ENCODE results near the gene POU2AF2. TPM values are rescaled to one million over a fixed set of nuclear protein-coding genes. Genes with fewer than 3 reads are reported as not detected.

POU2AF2 gene
- total and polyA plus RNA-seq, 2 of the 8 experiments (the other 6 are each of a cell fraction or from before 2014, with no cell fraction given) = not detected

DNA sequence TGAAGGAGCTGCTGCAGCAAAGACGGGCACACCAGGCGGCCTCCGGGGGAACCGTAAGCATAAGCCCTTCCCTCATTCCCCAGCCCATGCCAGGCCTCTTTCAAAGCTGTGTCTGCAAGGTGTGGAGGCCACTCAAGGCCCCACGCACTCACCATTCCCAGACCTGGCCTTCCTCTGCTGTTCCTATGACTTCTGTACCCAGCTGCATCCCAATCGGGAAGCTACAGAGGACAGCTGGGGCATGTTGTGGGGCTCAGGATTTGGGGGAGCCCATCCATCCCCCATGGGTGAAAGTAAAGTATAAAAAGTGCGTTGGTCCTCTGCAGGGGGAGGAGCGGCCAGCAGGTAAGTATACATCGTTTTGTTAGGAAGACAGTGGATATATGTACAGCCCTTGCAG, 55.0 kb downstream of the POU2AF2 start:
- H3K23ac ChIP-seq (ENCODE audit: insufficient read length) = no peak overlapping the region
- H2BK5ac ChIP-seq (ENCODE audit: low read depth, low read length) = no peak overlapping the region
- peaks cover 1 to 9% (median 6%) of the 10 kb centered on the region in 4 experiments; a peak in 6 of 7 replicates for H3K4me1 ChIP-seq (replicated peaks in 1 of 4; ENCODE audit: control insufficient read depth in 3 of 4, insufficient read depth in 4 of 4, low read length in 3 of 4)
- H2BK120ac ChIP-seq (replicated peaks; ENCODE audit: low read depth, low read length) = no peak overlapping the region
- no peak overlapping the region for H3K9ac ChIP-seq (replicated peaks in 1 of 4; ENCODE audit: extremely low read depth in 1 of 4, low read depth in 3 of 4, low read length in 3 of 4)
- H2BK12ac ChIP-seq (ENCODE audit: low read depth, low read length) = no peak overlapping the region
- no peaks in the 10 kb centered on the region for H3K79me2 ChIP-seq (ENCODE audit: control insufficient read depth in 1 of 2, insufficient read depth in 2 of 2, low read length in 2 of 2)
- no peaks in the 10 kb centered on the region for H3K9me3 ChIP-seq (ENCODE audit: insufficient read depth in 2 of 2, low read depth in 1 of 2, low read length in 1 of 2)
- no peak overlapping the region for H3K56ac ChIP-seq (replicated peaks; ENCODE audit: insufficient read length, low read depth, low read length)
- H4K8ac ChIP-seq (ENCODE audit: extremely low read depth, insufficient read depth, low read length) = no peak overlapping the region; the same call in 1 of the 2 replicates
- no peak overlapping the region for H3K14ac ChIP-seq (ENCODE audit: insufficient read length)
- no peak overlapping the region for H2AK5ac ChIP-seq (ENCODE audit: low read depth, low read length)
- H3K4me2 ChIP-seq (ENCODE audit: insufficient read depth in 1 of 2, low read depth in 2 of 2, low read length in 2 of 2) = no peak overlapping the region; a peak in 1 of 4 replicates
- DNase-seq (ENCODE audit: low read depth in 1 of 2, low spot score in 2 of 2) (no peak), FAIRE-seq (no peak)
- H4K91ac ChIP-seq (replicated peaks; ENCODE audit: insufficient read length, low read length) = no peak overlapping the region
- no peak overlapping the region for H3K4ac ChIP-seq (replicated peaks; ENCODE audit: insufficient read length, low read depth, low read length)
- H2BK15ac ChIP-seq (ENCODE audit: low read length) = no peak overlapping the region
- ChIA-PET CTCF (ENCODE audit: partially characterized antibody) (interaction anchor here (0.8 to 3.6 kb wide), 4 partner anchors 17 to 147 kb away, joined by 3 to 16 read pairs (median 4); no protein-coding TSS in a partner anchor), POLR2A (ENCODE audit: partially characterized antibody) (interaction anchor here (1.1 to 1.8 kb wide), 2 partner anchors 17 to 162 kb away, joined by 3 to 4 read pairs; no protein-coding TSS in a partner anchor)
- H3K79me1 ChIP-seq (ENCODE audit: low read depth, low read length) = no peaks in the 10 kb centered on the region
- H4K20me1 ChIP-seq (replicated peaks in 1 of 2; ENCODE audit: control insufficient read depth in 1 of 2, insufficient read depth in 2 of 2, low read length in 2 of 2) = no peaks in the 10 kb centered on the region
- H3K4me3 ChIP-seq (ENCODE audit: extremely low read depth in 1 of 4, insufficient read depth in 2 of 4, low read depth in 3 of 4, low read length in 4 of 4) = 0 out of 8 replicates have a peak overlapping the region, but pooled peaks of 1 of the 4 experiments have one; percentile 95
- peaks cover 17% of the 10 kb centered on the region; the same call in 1 of the 2 replicates for H3K23me2 ChIP-seq (ENCODE audit: low read depth, low read length)
- WGBS, 2 experiments (ENCODE audit: extremely low coverage in 1 of 2, insufficient coverage in 1 of 2, insufficient read length in 1 of 2, insufficient replicate concordance in 2 of 2, low coverage in 1 of 2, low lambda C conversion rate in 2 of 2, missing lambda C conversion rate in 1 of 2) = 86% methylated on average over 9 of the region's 9 CpGs; no CpG with 5 or more reads in 1 of the 2 experiments
- H3K18ac ChIP-seq (ENCODE audit: extremely low read depth, low read length) = no peak overlapping the region
- no peak overlapping the region for H4K5ac ChIP-seq (ENCODE audit: insufficient read length, low read depth, low read length)
- H3K27me3 ChIP-seq (replicated peaks in 1 of 4; ENCODE audit: control insufficient read depth in 3 of 4, extremely low read depth in 1 of 4, insufficient read depth in 3 of 4, low read length in 3 of 4) = peaks cover 0 to 33% (median 16%) of the 10 kb centered on the region in 4 experiments; a peak in 5 of 7 replicates
- H3K36me3 ChIP-seq (ENCODE audit: control insufficient read depth in 2 of 4, insufficient read depth in 4 of 4, low read length in 3 of 4) = no peaks in the 10 kb centered on the region
- H2AFZ ChIP-seq (ENCODE audit: low read length) = no peak overlapping the region
- no peak overlapping the region for H2BK20ac ChIP-seq (ENCODE audit: low read length)
- H3K27ac ChIP-seq (ENCODE audit: low read depth, low read length) = no peak overlapping the region
- TF ChIP-seq, protein P1, sequence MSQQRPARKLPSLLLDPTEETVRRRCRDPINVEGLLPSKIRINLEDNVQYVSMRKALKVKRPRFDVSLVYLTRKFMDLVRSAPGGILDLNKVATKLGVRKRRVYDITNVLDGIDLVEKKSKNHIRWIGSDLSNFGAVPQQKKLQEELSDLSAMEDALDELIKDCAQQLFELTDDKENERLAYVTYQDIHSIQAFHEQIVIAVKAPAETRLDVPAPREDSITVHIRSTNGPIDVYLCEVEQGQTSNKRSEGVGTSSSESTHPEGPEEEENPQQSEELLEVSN (IDR thresholded peaks at IDR 0.05) = no peak
- TF ChIP-seq, protein P2, sequence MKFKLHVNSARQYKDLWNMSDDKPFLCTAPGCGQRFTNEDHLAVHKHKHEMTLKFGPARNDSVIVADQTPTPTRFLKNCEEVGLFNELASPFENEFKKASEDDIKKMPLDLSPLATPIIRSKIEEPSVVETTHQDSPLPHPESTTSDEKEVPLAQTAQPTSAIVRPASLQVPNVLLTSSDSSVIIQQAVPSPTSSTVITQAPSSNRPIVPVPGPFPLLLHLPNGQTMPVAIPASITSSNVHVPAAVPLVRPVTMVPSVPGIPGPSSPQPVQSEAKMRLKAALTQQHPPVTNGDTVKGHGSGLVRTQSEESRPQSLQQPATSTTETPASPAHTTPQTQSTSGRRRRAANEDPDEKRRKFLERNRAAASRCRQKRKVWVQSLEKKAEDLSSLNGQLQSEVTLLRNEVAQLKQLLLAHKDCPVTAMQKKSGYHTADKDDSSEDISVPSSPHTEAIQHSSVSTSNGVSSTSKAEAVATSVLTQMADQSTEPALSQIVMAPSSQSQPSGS (IDR thresholded peaks at IDR 0.05; ENCODE audit: low read length) = no peak
- TF ChIP-seq CTBP2 (IDR thresholded peaks at IDR 0.05; ENCODE audit: borderline replicate concordance, insufficient read depth, insufficient read length, low read length) (no peak), EZH2 (IDR thresholded peaks at IDR 0.05; ENCODE audit: low read depth, low read length, severe bottlenecking) (no peak), SIRT6 (IDR thresholded peaks at IDR 0.05; ENCODE audit: low read length) (no peak), SP2 (IDR thresholded peaks at IDR 0.05; ENCODE audit: low read length) (no peak), TBP (IDR thresholded peaks at IDR 0.05; ENCODE audit: low read depth, low read length) (no peak), EP300 (IDR thresholded peaks at IDR 0.05; ENCODE audit: borderline replicate concordance in 1 of 2, low read depth in 2 of 2, low read length in 2 of 2) (no peak), CREB1 (IDR thresholded peaks at IDR 0.05) (no peak)
- TF ChIP-seq, protein P3, sequence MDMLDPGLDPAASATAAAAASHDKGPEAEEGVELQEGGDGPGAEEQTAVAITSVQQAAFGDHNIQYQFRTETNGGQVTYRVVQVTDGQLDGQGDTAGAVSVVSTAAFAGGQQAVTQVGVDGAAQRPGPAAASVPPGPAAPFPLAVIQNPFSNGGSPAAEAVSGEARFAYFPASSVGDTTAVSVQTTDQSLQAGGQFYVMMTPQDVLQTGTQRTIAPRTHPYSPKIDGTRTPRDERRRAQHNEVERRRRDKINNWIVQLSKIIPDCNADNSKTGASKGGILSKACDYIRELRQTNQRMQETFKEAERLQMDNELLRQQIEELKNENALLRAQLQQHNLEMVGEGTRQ (IDR thresholded peaks at IDR 0.05; ENCODE audit: low read length) = no peak

Measured in H1 (cell line).